ENCODE data around the gene TMEM41A.

TMEM41A gene

DNA sequence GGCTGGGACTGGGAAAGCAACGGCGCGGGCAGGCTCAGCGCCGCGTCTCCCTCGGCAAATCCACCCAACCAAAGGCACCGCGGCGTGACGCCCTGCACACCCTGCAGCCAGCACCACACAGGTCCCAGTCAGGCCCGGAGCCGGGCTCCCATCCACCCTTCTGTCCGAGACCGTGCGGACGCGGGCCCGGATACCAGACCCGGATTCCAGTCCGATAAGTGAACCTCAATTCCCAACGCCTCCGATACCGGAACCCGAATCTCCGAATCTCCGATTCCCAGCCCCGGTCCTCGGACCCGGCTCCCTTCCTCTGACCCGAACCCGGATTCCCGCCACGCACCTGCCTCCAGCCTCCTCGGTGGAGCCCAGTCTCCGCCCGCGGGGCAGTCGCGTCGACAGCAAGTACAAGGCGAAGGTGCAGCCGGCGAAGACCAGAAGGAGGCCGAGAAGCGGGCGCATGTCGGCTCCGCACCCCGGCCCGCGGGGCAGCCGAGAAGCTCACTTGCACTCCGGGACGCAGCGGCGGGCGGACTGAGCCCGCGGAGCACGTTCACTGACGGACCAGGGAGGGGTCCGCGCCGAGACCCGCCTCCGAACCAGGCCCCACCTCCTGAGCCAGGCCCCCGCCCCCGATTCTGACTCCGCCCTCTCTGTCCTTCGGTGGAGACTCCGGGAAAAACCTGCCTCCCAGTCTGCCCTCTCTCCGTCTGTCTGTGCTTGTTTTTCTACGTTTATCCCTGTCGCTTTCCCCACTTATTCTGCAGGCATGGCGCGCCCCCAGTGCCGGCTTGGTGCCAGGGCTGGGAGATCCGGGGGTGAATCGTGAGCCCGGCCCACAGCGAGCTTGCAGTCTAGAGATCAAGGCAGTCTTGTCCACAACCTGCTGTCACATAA, at the start of gene TMEM41A:
Gene TMEM41A, minus strand, starts transcription at position 533 of the 894 bp plus-strand sequence. Its CDS starts 74 bp downstream, at position 459.
- Histone ChIP-seq H3K9ac (ENCODE audit: insufficient read length, low read depth) (peak within 1 kb of the TSS; percentile 98), H3K27me3 (ENCODE audit: insufficient read depth, insufficient read length) (no peaks in the 10 kb centered on the region), H3K4me1 (ENCODE audit: insufficient read depth, insufficient read length) (no peaks in the 10 kb centered on the region), H3K36me3 (ENCODE audit: insufficient read depth, insufficient read length, low read length) (peaks cover 33% of the 10 kb centered on the region), H3K9me3 (ENCODE audit: insufficient read depth, low read length) (no peaks in the 10 kb centered on the region), H3K4me3 (ENCODE audit: insufficient read length, low read depth) (peak within 1 kb of the TSS; percentile 97)
- DNase-seq (ENCODE audit: low read depth, low spot score): peak; percentile 91
- TF ChIP-seq YY1 (IDR thresholded peaks at IDR 0.05; ENCODE audit: insufficient read depth, insufficient read length) (no peak), SUZ12 (IDR thresholded peaks at IDR 0.05; ENCODE audit: extremely low read depth, insufficient read depth, insufficient read length) (no peak)

DNA sequence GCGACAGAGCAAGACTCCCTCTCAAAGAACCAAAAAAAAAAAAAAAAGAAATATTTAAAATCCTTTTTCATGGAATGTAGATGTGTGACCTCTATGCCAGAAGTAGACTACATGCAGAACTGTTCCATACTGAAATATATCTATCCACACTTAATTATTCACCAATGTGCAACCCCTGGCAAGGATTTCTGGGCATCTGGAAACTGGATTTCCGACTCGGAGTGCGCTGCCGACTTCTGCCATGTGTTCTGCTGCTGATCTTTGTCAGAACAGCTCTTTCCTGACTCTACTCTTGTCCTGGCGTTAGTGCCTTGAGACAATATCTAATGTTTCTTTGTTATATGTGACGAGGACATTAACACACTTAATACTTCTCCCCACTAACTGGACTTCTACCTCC, 41.9 kb upstream of the TMEM41A start:
- Histone ChIP-seq H3K9ac (ENCODE audit: insufficient read length, low read depth) (no peak overlapping the region), H3K4me3 (ENCODE audit: insufficient read length, low read depth) (no peak overlapping the region), H3K36me3 (ENCODE audit: insufficient read depth, insufficient read length, low read length) (no peaks in the 10 kb centered on the region), H3K4me1 (ENCODE audit: insufficient read depth, insufficient read length) (no peaks in the 10 kb centered on the region), H3K9me3 (ENCODE audit: insufficient read depth, low read length) (no peaks in the 10 kb centered on the region), H3K27me3 (ENCODE audit: insufficient read depth, insufficient read length) (no peaks in the 10 kb centered on the region)
- TF ChIP-seq YY1 (IDR thresholded peaks at IDR 0.05; ENCODE audit: insufficient read depth, insufficient read length): no peak
- no peak for TF ChIP-seq SUZ12 (IDR thresholded peaks at IDR 0.05; ENCODE audit: extremely low read depth, insufficient read depth, insufficient read length)
- no peak for TF ChIP-seq ZNF274 (IDR thresholded peaks at IDR 0.05; ENCODE audit: low read depth, low read length)
- no peak for DNase-seq (ENCODE audit: low read depth, low spot score)

GRCh38 chr3:185539934-185540333, 41.1 kb upstream of the TMEM41A start:
- DNase-seq (ENCODE audit: low read depth, low spot score): no peak

GRCh38 chr3:185537369-185537970, 38.6 kb upstream of the TMEM41A start:
- no peak overlapping the region for H3K4me3 ChIP-seq (ENCODE audit: insufficient read length, low read depth)
- no peak for TF ChIP-seq SUZ12 (IDR thresholded peaks at IDR 0.05; ENCODE audit: extremely low read depth, insufficient read depth, insufficient read length)
- H3K27me3 ChIP-seq (ENCODE audit: insufficient read depth, insufficient read length): no peaks in the 10 kb centered on the region
- DNase-seq (ENCODE audit: low read depth, low spot score): no peak
- no peak overlapping the region for H3K9ac ChIP-seq (ENCODE audit: insufficient read length, low read depth)
- no peaks in the 10 kb centered on the region for H3K9me3 ChIP-seq (ENCODE audit: insufficient read depth, low read length)
- H3K4me1 ChIP-seq (ENCODE audit: insufficient read depth, insufficient read length): peaks cover 3% of the 10 kb centered on the region
- H3K36me3 ChIP-seq (ENCODE audit: insufficient read depth, insufficient read length, low read length): no peaks in the 10 kb centered on the region

More at GRCh38 chr3:185539934-185540333, 41.1 kb upstream of the TMEM41A start:
- H3K4me1 ChIP-seq (ENCODE audit: insufficient read depth, insufficient read length): no peaks in the 10 kb centered on the region
- TF ChIP-seq ZNF274 (IDR thresholded peaks at IDR 0.05; ENCODE audit: low read depth, low read length): no peak
- no peak for TF ChIP-seq SUZ12 (IDR thresholded peaks at IDR 0.05; ENCODE audit: extremely low read depth, insufficient read depth, insufficient read length)
- no peak for TF ChIP-seq YY1 (IDR thresholded peaks at IDR 0.05; ENCODE audit: insufficient read depth, insufficient read length)
- H3K9me3 ChIP-seq (ENCODE audit: insufficient read depth, low read length): no peaks in the 10 kb centered on the region
- no peak overlapping the region for H3K4me3 ChIP-seq (ENCODE audit: insufficient read length, low read depth)
- H3K9ac ChIP-seq (ENCODE audit: insufficient read length, low read depth): no peak overlapping the region
- H3K36me3 ChIP-seq (ENCODE audit: insufficient read depth, insufficient read length, low read length): no peaks in the 10 kb centered on the region
- no peaks in the 10 kb centered on the region for H3K27me3 ChIP-seq (ENCODE audit: insufficient read depth, insufficient read length)

GRCh38 chr3:185534511-185534910, 35.7 kb upstream of the TMEM41A start:
- peaks cover 3% of the 10 kb centered on the region for H3K4me1 ChIP-seq (ENCODE audit: insufficient read depth, insufficient read length)
- no peaks in the 10 kb centered on the region for H3K9me3 ChIP-seq (ENCODE audit: insufficient read depth, low read length)
- no peaks in the 10 kb centered on the region for H3K27me3 ChIP-seq (ENCODE audit: insufficient read depth, insufficient read length)
- H3K9ac ChIP-seq (ENCODE audit: insufficient read length, low read depth): no peak overlapping the region
- no peak for TF ChIP-seq SUZ12 (IDR thresholded peaks at IDR 0.05; ENCODE audit: extremely low read depth, insufficient read depth, insufficient read length)
- TF ChIP-seq ZNF274 (IDR thresholded peaks at IDR 0.05; ENCODE audit: low read depth, low read length): no peak
- TF ChIP-seq YY1 (IDR thresholded peaks at IDR 0.05; ENCODE audit: insufficient read depth, insufficient read length): no peak
- H3K4me3 ChIP-seq (ENCODE audit: insufficient read length, low read depth): no peak overlapping the region
- no peak for DNase-seq (ENCODE audit: low read depth, low spot score)
- H3K36me3 ChIP-seq (ENCODE audit: insufficient read depth, insufficient read length, low read length): no peaks in the 10 kb centered on the region

DNA sequence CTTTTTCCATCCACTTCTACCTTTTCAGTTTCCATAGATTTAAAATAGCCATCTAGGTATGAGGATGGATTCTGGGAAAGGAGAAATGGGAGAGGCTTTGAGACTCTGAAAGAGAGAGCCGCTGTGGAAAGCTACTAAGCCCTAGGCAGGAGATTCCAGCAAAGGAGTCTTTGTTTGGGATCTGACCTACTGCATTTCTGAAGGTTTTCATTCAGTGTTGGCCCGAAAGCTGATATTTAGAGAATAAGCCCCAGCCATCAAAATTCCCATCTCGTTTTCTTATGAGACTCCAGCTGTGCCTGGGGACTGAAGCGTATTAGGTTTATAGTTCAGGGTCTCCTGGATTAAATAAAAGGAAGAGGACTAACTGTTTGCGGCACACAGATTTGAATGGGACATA, 34.1 kb upstream of the TMEM41A start:
- Histone ChIP-seq H3K36me3 (ENCODE audit: insufficient read depth, insufficient read length, low read length) (no peaks in the 10 kb centered on the region), H3K4me3 (ENCODE audit: insufficient read length, low read depth) (no peak overlapping the region), H3K4me1 (ENCODE audit: insufficient read depth, insufficient read length) (peaks cover 3% of the 10 kb centered on the region), H3K9me3 (ENCODE audit: insufficient read depth, low read length) (no peaks in the 10 kb centered on the region), H3K9ac (ENCODE audit: insufficient read length, low read depth) (no peak overlapping the region), H3K27me3 (ENCODE audit: insufficient read depth, insufficient read length) (no peaks in the 10 kb centered on the region)
- DNase-seq (ENCODE audit: low read depth, low spot score): no peak
- TF ChIP-seq SUZ12 (IDR thresholded peaks at IDR 0.05; ENCODE audit: extremely low read depth, insufficient read depth, insufficient read length) (no peak), YY1 (IDR thresholded peaks at IDR 0.05; ENCODE audit: insufficient read depth, insufficient read length) (no peak), ZNF274 (IDR thresholded peaks at IDR 0.05; ENCODE audit: low read depth, low read length) (no peak)

GRCh38 chr3:185530856-185531255, 32.0 kb upstream of the TMEM41A start:
- H3K4me3 ChIP-seq (ENCODE audit: insufficient read length, low read depth): no peak overlapping the region
- TF ChIP-seq ZNF274 (IDR thresholded peaks at IDR 0.05; ENCODE audit: low read depth, low read length): no peak
- TF ChIP-seq YY1 (IDR thresholded peaks at IDR 0.05; ENCODE audit: insufficient read depth, insufficient read length): no peak
- no peak for TF ChIP-seq SUZ12 (IDR thresholded peaks at IDR 0.05; ENCODE audit: extremely low read depth, insufficient read depth, insufficient read length)
- no peak overlapping the region for H3K9ac ChIP-seq (ENCODE audit: insufficient read length, low read depth)
- no peak for DNase-seq (ENCODE audit: low read depth, low spot score)
- H3K27me3 ChIP-seq (ENCODE audit: insufficient read depth, insufficient read length): no peaks in the 10 kb centered on the region
- no peaks in the 10 kb centered on the region for H3K9me3 ChIP-seq (ENCODE audit: insufficient read depth, low read length)
- peaks cover 7% of the 10 kb centered on the region for H3K4me1 ChIP-seq (ENCODE audit: insufficient read depth, insufficient read length)
- no peaks in the 10 kb centered on the region for H3K36me3 ChIP-seq (ENCODE audit: insufficient read depth, insufficient read length, low read length)
